Aorta (tissue), 5 donors: Measurements from ENCODE around the gene THNSL1. TPM values are rescaled to one million over a fixed set of nuclear protein-coding genes. Genes with fewer than 3 reads are reported as not detected.
A peak's percentile ranks its signal among the peaks of the same experiment; 100 is the strongest.

Experiments used
- ATAC-seq: fragments of 200-7000 bp; cut with Tn5 transposase; one replicate; pipeline ENCODE4 v1.9.1; 2022; ENCODE audit warnings: moderate library complexity; ENCODE audit not compliant: low FRiP score
- DNase-seq, 2 donors: peaks; one replicate each; pipeline ENCODE4 v3.0.0-alpha.2; 2020
- H3K27ac ChIP-seq, 2 donors: one replicate each; pipeline ENCODE4 v1.5.1; 2013; ENCODE audit warnings: low read length in 2 of 2, mild to moderate bottlenecking in 2 of 2, moderate library complexity in 2 of 2, control low read depth in 1 of 2, inconsistent platforms in 1 of 2, low read depth in 1 of 2
- H3K27me3 ChIP-seq, 2 donors: one replicate each; pipeline ENCODE4 v1.6.1; 2013; ENCODE audit warnings: control low read depth in 1 of 2, low read length in 1 of 2, mild to moderate bottlenecking in 1 of 2, moderate library complexity in 1 of 2; ENCODE audit not compliant: insufficient read depth in 2 of 2, control insufficient read depth in 1 of 2
- H3K36me3 ChIP-seq, 2 donors: one replicate each; pipeline ENCODE4 v1.6.1; 2013; ENCODE audit warnings: control low read depth in 1 of 2, low read length in 1 of 2, mild to moderate bottlenecking in 1 of 2; ENCODE audit not compliant: insufficient read depth in 2 of 2, control insufficient read depth in 1 of 2
- H3K4me1 ChIP-seq, 2 donors: one replicate each; pipeline ENCODE4 v1.6.1; 2013; ENCODE audit warnings: low read length in 2 of 2, control low read depth in 1 of 2, mild to moderate bottlenecking in 1 of 2, moderate library complexity in 1 of 2; ENCODE audit not compliant: insufficient read depth in 2 of 2, control insufficient read depth in 1 of 2
- H3K4me3 ChIP-seq, 2 donors: one replicate each; pipeline ENCODE4 v1.5.1; 2013; ENCODE audit warnings: low read length in 2 of 2, control low read depth in 1 of 2, mild to moderate bottlenecking in 1 of 2
- H3K9me3 ChIP-seq: one replicate; pipeline ENCODE4 v1.6.1; 2013; ENCODE audit warnings: mild to moderate bottlenecking, low read length; ENCODE audit not compliant: control insufficient read depth
- WGBS, 2 donors: extraction: QIAGEN DNeasy Blood & Tissue Kit; methylation state at CpG; one replicate each; pipeline ENCODE4 v1.1.7; 2013; 5-methylcytosine and 5-hydroxymethylcytosine counted together
- intact Hi-C, 2 donors: fragments of 100-400 bp; cut with DNase I; formaldehyde crosslinking; loops; one replicate each; pipeline versions ENCODE4 v1.14.2 to v1.15.0; 2022
- polyA plus RNA-seq, 2 donors: library from polyadenylated mRNA; stranded (reverse); fragments of 200-250 nt; gene quantifications; one replicate each; pipeline ENCODE4 v1.2.3, GENCODE V29; 2013
- total RNA-seq, 2 donors: library from RNA; stranded (reverse); fragmentation: NEBNext Ultra II Directional; extraction: Animal tissue kit (Norgen Biotek cat#: 25700); gene quantifications; one replicate each; pipeline ENCODE4 v1.2.1, GENCODE V29; 2021
- donor health status: healthy with polysubstance abuse.
- donor health status: Bipolar disorder and iron deficiency.
- donor health status: DM: no; HTN: no; CAD: no.
- donor health status: DM: no; HTN: no; CAD: no.
- donor health status: DM: yes; HTN: yes; CAD: no.

Gene THNSL1
- total and polyA plus RNA-seq, 4 donors, result 1.2 to 2.1 (median 1.8) TPM

DNA sequence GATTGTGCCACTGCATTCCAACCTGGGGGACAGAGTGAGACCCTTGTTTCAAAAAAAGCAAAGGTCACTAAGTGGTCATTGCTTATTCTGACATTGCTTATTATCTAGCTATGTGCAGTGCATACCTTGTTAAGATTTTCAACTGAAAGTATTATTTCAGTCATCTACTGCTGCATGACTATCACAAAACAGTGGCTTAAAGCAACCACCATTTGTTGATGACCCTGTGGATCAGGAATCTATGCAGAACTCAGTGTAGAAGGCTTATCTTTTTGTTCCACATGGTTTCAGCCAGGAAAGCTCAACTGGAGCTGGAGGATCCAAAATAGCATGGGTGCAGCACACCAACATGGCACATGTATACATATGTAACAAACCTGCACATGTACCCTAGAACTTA is 23.1 kb downstream of the THNSL1 start:
- H3K9me3 ChIP-seq, result no peaks in the 10 kb centered on the region
- no peaks in the 10 kb centered on the region for H3K27me3 ChIP-seq
- H3K27ac ChIP-seq, result no peak overlapping the region
- ATAC-seq (no peak), DNase-seq (no peak)
- H3K36me3 ChIP-seq, result no peaks in the 10 kb centered on the region
- intact Hi-C loops, result no loop called here
- H3K4me3 ChIP-seq, result no peak overlapping the region
- no peaks in the 10 kb centered on the region for H3K4me1 ChIP-seq

- intact Hi-C loops, result no loop called here
- no peak overlapping the region for H3K4me3 ChIP-seq
- no peaks in the 10 kb centered on the region for H3K36me3 ChIP-seq
- 24 to 26% methylated on average over 1 of the region's 1 CpG for WGBS, 2 donors
- DNase-seq, result no peak
- no peaks in the 10 kb centered on the region for H3K9me3 ChIP-seq
- H3K27ac ChIP-seq, result no peak overlapping the region
- no peaks in the 10 kb centered on the region for H3K27me3 ChIP-seq
- H3K4me1 ChIP-seq, result peaks cover 0 to 9% of the 10 kb centered on the region in 2 donors
- ATAC-seq, result no peak
These were observed 30.2 kb downstream of the THNSL1 start for GRCh38 chr10:25046641-25047040.

- intact Hi-C loops, result no loop called here
- Histone ChIP-seq H3K9me3 (no peaks in the 10 kb centered on the region), H3K27ac (peak overlapping the region in 1 of 2 donors; percentile 28), H3K4me1 (peaks cover 0 to 9% of the 10 kb centered on the region in 2 donors), H3K36me3 (no peaks in the 10 kb centered on the region), H3K4me3 (no peak overlapping the region), H3K27me3 (no peaks in the 10 kb centered on the region)
- WGBS, 2 donors, result 24 to 29% methylated on average over 2 of the region's 2 CpGs
- ATAC-seq (no peak), DNase-seq (no peak)
These were observed 30.7 kb downstream of the THNSL1 start for GRCh38 chr10:25047088-25047487.

- peaks cover 0 to 9% of the 10 kb centered on the region in 2 donors for H3K4me1 ChIP-seq
- no peak for DNase-seq
- ATAC-seq, result no peak
- H3K4me3 ChIP-seq, result no peak overlapping the region
- no peaks in the 10 kb centered on the region for H3K9me3 ChIP-seq
- no peaks in the 10 kb centered on the region for H3K36me3 ChIP-seq
- no peaks in the 10 kb centered on the region for H3K27me3 ChIP-seq
- peak overlapping the region in 1 of 2 donors; percentile 28 for H3K27ac ChIP-seq
- WGBS, 2 donors, result 15 to 23% methylated on average over 4 of the region's 4 CpGs
- intact Hi-C loops, result no loop called here
These were observed 31.3 kb downstream of the THNSL1 start for GRCh38 chr10:25047591-25048301.

- ATAC-seq, result peak; percentile 77
- WGBS, 2 donors, result 27 to 36% methylated on average over 5 of the region's 5 CpGs
- intact Hi-C loops, result no loop called here
- no peak overlapping the region for H3K27ac ChIP-seq
- no peaks in the 10 kb centered on the region for H3K27me3 ChIP-seq
- no peaks in the 10 kb centered on the region for H3K9me3 ChIP-seq
- peaks cover 0 to 9% of the 10 kb centered on the region in 2 donors for H3K4me1 ChIP-seq
- no peak overlapping the region for H3K4me3 ChIP-seq
- H3K36me3 ChIP-seq, result no peaks in the 10 kb centered on the region
- DNase-seq, result peak in 1 of 2 donors; percentile 59
These were observed 32.0 kb downstream of the THNSL1 start for GRCh38 chr10:25048450-25048849.

DNA sequence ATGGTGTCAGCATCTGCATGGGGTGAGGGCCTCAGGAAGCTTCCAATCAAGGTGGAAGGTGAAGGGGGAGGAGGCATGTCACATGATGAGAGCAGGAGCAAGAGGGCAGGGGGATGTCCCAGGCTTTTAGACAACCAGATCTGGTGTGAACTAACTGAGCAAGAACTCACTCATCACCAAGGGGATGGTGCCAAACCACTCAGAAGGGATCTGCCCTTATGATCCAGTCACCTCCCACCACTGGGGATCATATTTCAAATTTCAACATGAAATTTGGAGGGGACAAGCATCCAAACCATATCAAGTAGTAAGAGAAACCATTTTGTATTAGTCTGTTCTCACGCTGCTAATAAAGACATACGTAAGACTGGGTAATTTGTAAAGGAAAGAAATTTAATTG is 33.6 kb downstream of the THNSL1 start:
- H3K4me3 ChIP-seq, result no peak overlapping the region
- 95 to 98% methylated on average over 2 of the region's 2 CpGs for WGBS, 2 donors
- H3K9me3 ChIP-seq, result no peaks in the 10 kb centered on the region
- intact Hi-C loops, result no loop called here
- H3K36me3 ChIP-seq, result no peaks in the 10 kb centered on the region
- H3K27me3 ChIP-seq, result no peaks in the 10 kb centered on the region
- no peak overlapping the region for H3K27ac ChIP-seq
- DNase-seq (no peak), ATAC-seq (no peak)
- H3K4me1 ChIP-seq, result peaks cover 0 to 9% of the 10 kb centered on the region in 2 donors

- Histone ChIP-seq H3K27me3 (no peaks in the 10 kb centered on the region), H3K4me3 (no peak overlapping the region), H3K27ac (no peak overlapping the region), H3K9me3 (no peaks in the 10 kb centered on the region), H3K4me1 (peaks cover 0 to 9% of the 10 kb centered on the region in 2 donors), H3K36me3 (no peaks in the 10 kb centered on the region)
- DNase-seq (no peak), ATAC-seq (no peak)
- intact Hi-C loops, result no loop called here
- WGBS, 2 donors, result 93 to 94% methylated on average over 9 of the region's 9 CpGs
These were observed 34.0 kb downstream of the THNSL1 start for GRCh38 chr10:25050402-25050801.

- H3K4me3 ChIP-seq, result no peak overlapping the region
- no peaks in the 10 kb centered on the region for H3K27me3 ChIP-seq
- ATAC-seq (no peak), DNase-seq (no peak)
- no peaks in the 10 kb centered on the region for H3K9me3 ChIP-seq
- H3K4me1 ChIP-seq, result peaks cover 0 to 9% of the 10 kb centered on the region in 2 donors
- H3K36me3 ChIP-seq, result no peaks in the 10 kb centered on the region
- H3K27ac ChIP-seq, result no peak overlapping the region
- intact Hi-C loops, result no loop called here
- WGBS, 2 donors, result 86 to 89% methylated on average over 1 of the region's 1 CpG
These were observed 35.6 kb downstream of the THNSL1 start for GRCh38 chr10:25052012-25052411.

DNA sequence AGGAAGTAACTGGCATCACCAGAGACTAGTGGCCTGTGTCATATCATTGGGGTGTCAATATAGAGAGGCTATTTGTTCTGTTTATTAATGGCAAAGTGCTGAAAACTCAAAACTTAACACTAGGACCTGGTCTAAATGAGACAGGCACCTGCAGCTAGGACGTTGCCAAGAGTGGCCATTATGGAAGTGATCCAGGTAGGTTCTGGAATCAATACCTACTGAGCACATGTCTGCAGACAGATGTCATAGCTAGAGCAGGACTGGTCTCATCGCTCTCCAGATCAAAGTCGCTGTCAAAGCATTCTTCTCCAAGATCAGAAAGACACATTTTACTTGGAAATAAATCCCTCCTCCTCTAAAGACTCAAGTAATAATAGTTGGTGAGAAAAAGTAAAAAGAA is 40.3 kb downstream of the THNSL1 start:
- no peaks in the 10 kb centered on the region for H3K36me3 ChIP-seq
- H3K4me3 ChIP-seq, result no peak overlapping the region
- no peaks in the 10 kb centered on the region for H3K9me3 ChIP-seq
- 80 to 90% methylated on average over 3 of the region's 3 CpGs for WGBS, 2 donors
- H3K4me1 ChIP-seq, result peaks cover 2% of the 10 kb centered on the region in 2 donors
- DNase-seq, result no peak
- intact Hi-C loops, result no loop called here
- no peak overlapping the region for H3K27ac ChIP-seq
- H3K27me3 ChIP-seq, result no peaks in the 10 kb centered on the region
- ATAC-seq, result no peak
